Thyroid gland (tissue), 4 donors: ENCODE data around the gene NDUFAF8. TPM values are rescaled to one million over a fixed set of nuclear protein-coding genes. Genes with fewer than 3 reads are reported as not detected.

Source experiments
- DNase-seq, 2 donors: peaks; one replicate each; pipeline ENCODE4 v3.0.0-alpha.2; 2019
- H3K27ac ChIP-seq, 3 donors: fragments of 200-600 bp; sonication (generic); 1 replicate in 2 of 3; 2 replicates in 1 of 3; pipeline ENCODE4 v1.5.1; 2016 to 2019; ENCODE audit warnings: mild to moderate bottlenecking in 1 of 3, moderate library complexity in 1 of 3
- H3K27me3 ChIP-seq: fragments of 200-600 bp; sonication (generic); one replicate; pipeline ENCODE4 v1.5.1; 2019
- H3K36me3 ChIP-seq, 2 donors: fragments of 200-600 bp; sonication (generic); one replicate each; pipeline ENCODE4 v1.5.1; 2016 to 2019
- H3K4me1 ChIP-seq, 2 donors: fragments of 200-600 bp; sonication (generic); one replicate each; pipeline ENCODE4 v1.5.1; 2017 to 2019
- H3K4me3 ChIP-seq, 3 donors: fragments of 200-600 bp; sonication (generic); replicated peaks in 1 of 3; 1 replicate in 2 of 3; 2 replicates in 1 of 3; pipeline ENCODE4 v1.5.1; 2016; ENCODE audit warnings: mild to moderate bottlenecking in 1 of 3
- H3K9me3 ChIP-seq: fragments of 200-600 bp; sonication (generic); one replicate; pipeline ENCODE4 v1.5.1; 2017
- CTCF ChIP-seq, 6 experiments: fragments of 200-600 bp in 3 of 6; fragments of 450-650 bp in 3 of 6; sonication (generic) in 3 of 6; IDR thresholded peaks; one replicate each; pipeline ENCODE4 v1.5.1; 2016 to 2019; ENCODE audit warnings: antibody characterized with exemption in 6 of 6, mild to moderate bottlenecking in 2 of 6, inconsistent platforms in 1 of 6, moderate library complexity in 1 of 6
- POLR2A ChIP-seq, 2 donors: fragments of 450-650 bp; IDR thresholded peaks; one replicate each; pipeline ENCODE4 v1.6.1; 2017; ENCODE audit warnings: antibody characterized with exemption in 2 of 2, mild to moderate bottlenecking in 2 of 2, moderate library complexity in 1 of 2
- WGBS, 2 donors: methylation state at CpG; one replicate each; pipeline ENCODE4 v1.1.5; 2017; 5-methylcytosine and 5-hydroxymethylcytosine counted together
- intact Hi-C: fragments of 100-400 bp; cut with DNase I; formaldehyde crosslinking; loops from one replicate; pipeline ENCODE4 v1.15.1; 2023
- total RNA-seq, 4 donors: library from RNA; depleted of rRNA; stranded (reverse); fragments of >200 nt; gene quantifications; one replicate each; pipeline ENCODE4 v1.2.3, GENCODE V29; 2016

The NDUFAF8 gene
- total RNA-seq, 4 donors from 2014 or later, result 17.0 to 107 (median 53.7) TPM

GRCh38 chr17:81234506-81234855, 4.6 kb upstream of the NDUFAF8 start:
- Histone ChIP-seq H3K36me3 (peaks cover 13 to 27% of the 10 kb centered on the region in 2 donors), H3K9me3 (no peaks in the 10 kb centered on the region), H3K4me1 (peaks cover 10 to 14% of the 10 kb centered on the region in 2 donors), H3K4me3 (no peak overlapping the region), H3K27me3 (no peaks in the 10 kb centered on the region), H3K27ac (no peak overlapping the region)
- DNase-seq, result no peak
- TF ChIP-seq POLR2A (IDR thresholded peaks at IDR 0.05) (no peak), CTCF (IDR thresholded peaks at IDR 0.05) (no peak)
- intact Hi-C loops, result no loop called here
- WGBS, 2 donors, result 93 to 94% methylated on average over 12 to 13 of the region's 13 CpGs

GRCh38 chr17:81234940-81235821, 3.9 kb upstream of the NDUFAF8 start:
- TF ChIP-seq POLR2A (IDR thresholded peaks at IDR 0.05), result no peak
- TF ChIP-seq CTCF (IDR thresholded peaks at IDR 0.05), result no peak
- no peak for DNase-seq
- H3K4me1 ChIP-seq, result peaks cover 17 to 20% of the 10 kb centered on the region in 2 donors
- WGBS, 2 donors, result 85 to 87% methylated on average over 14 to 15 of the region's 26 CpGs
- H3K27me3 ChIP-seq, result no peaks in the 10 kb centered on the region
- H3K4me3 ChIP-seq, result no peak overlapping the region
- no peak overlapping the region for H3K27ac ChIP-seq
- intact Hi-C loops, result loop anchor here (5.0 kb wide), 1 partner anchor 93 kb away; no protein-coding TSS in a partner anchor
- peaks cover 13 to 20% of the 10 kb centered on the region in 2 donors for H3K36me3 ChIP-seq
- no peaks in the 10 kb centered on the region for H3K9me3 ChIP-seq

- no peak for TF ChIP-seq CTCF (IDR thresholded peaks at IDR 0.05)
- no peak for TF ChIP-seq POLR2A (IDR thresholded peaks at IDR 0.05)
- intact Hi-C loops, result loop anchor here (5.0 kb wide), 1 partner anchor 94 kb away; no protein-coding TSS in a partner anchor
- peaks cover 9 to 17% of the 10 kb centered on the region in 2 donors for H3K36me3 ChIP-seq
Observed at GRCh38 chr17:81235822-81236740, 3.0 kb upstream of the NDUFAF8 start.

GRCh38 chr17:81236784-81237183, 2.3 kb upstream of the NDUFAF8 start:
- H3K27ac ChIP-seq, result no peak overlapping the region
- intact Hi-C loops, result loop anchor here (5.0 kb wide), 1 partner anchor 94 kb away; no protein-coding TSS in a partner anchor
- no peak for DNase-seq
- TF ChIP-seq POLR2A (IDR thresholded peaks at IDR 0.05), result no peak
- no peak for TF ChIP-seq CTCF (IDR thresholded peaks at IDR 0.05)
- no peaks in the 10 kb centered on the region for H3K9me3 ChIP-seq
- no peaks in the 10 kb centered on the region for H3K27me3 ChIP-seq
- WGBS, 2 donors, result 96 to 97% methylated on average over 13 to 20 of the region's 21 CpGs
- peaks cover 3 to 10% of the 10 kb centered on the region in 2 donors for H3K36me3 ChIP-seq
- H3K4me3 ChIP-seq, result no peak overlapping the region
- H3K4me1 ChIP-seq, result peaks cover 20 to 22% of the 10 kb centered on the region in 2 donors

More at GRCh38 chr17:81235822-81236740, 3.0 kb upstream of the NDUFAF8 start:
- H3K27me3 ChIP-seq, result no peaks in the 10 kb centered on the region
- 88 to 94% methylated on average over 26 to 28 of the region's 32 CpGs for WGBS, 2 donors
- no peak for DNase-seq
- H3K27ac ChIP-seq, result no peak overlapping the region
- H3K4me1 ChIP-seq, result peaks cover 20 to 22% of the 10 kb centered on the region in 2 donors
- no peak overlapping the region for H3K4me3 ChIP-seq
- no peaks in the 10 kb centered on the region for H3K9me3 ChIP-seq
